Measurements from ENCODE around the gene LZTS2.

The LZTS2 gene

DNA sequence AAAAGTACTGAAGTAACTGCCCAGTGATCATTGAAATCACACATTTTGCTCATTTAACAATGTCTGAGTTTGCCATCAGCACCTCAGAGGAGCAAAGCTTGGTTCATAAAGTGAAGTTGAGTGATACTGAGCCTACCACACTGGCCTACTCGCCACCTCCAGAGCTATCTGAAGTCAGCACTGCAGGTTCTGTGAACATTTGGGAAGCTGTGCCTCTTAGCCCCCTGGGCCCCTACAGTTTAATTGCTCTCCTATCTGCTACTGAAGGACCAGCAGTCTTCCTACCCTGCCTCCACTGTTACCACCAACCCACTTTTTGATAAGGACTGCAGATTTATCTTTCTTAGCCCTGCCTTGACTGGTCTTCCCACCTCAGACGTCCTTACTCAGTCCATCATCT is 32.3 kb upstream of the LZTS2 start:
- CTCF ChIA-PET: interaction anchor here (1.4 to 9.1 kb wide), 7 partner anchors 9 to 50 kb away, joined by 3 to 82 read pairs (median 5); partner anchors contain the start of genes MRPL43 and TWNK
- DNase-seq: no peak
- peaks cover 0 to 4% (median 2%) of the 10 kb centered on the region in 5 experiments for H3K27me3 ChIP-seq (replicated peaks in 2 of 5; ENCODE audit: control insufficient read depth in 4 of 5, insufficient read depth in 5 of 5, low read length in 4 of 5)
- no peak overlapping the region for H3K4me3 ChIP-seq (ENCODE audit: control insufficient read depth in 1 of 7, extremely low read depth in 1 of 7, insufficient read depth in 4 of 7, low read depth in 2 of 7, low read length in 6 of 7)
- no peak overlapping the region for H3K27ac ChIP-seq (ENCODE audit: insufficient read depth in 1 of 2, low read depth in 1 of 2, low read length in 2 of 2, poor library complexity in 1 of 2, severe bottlenecking in 2 of 2)
- H3K4me1 ChIP-seq (ENCODE audit: control extremely low read depth in 1 of 4, control insufficient read depth in 4 of 4, insufficient read depth in 4 of 4, low read length in 3 of 4): peaks cover 0 to 19% (median 13%) of the 10 kb centered on the region in 4 experiments
- POLR2A ChIA-PET: interaction anchor here (0.6 to 0.7 kb wide), 2 partner anchors 442 to 467 kb away, joined by 3 to 5 read pairs; no protein-coding TSS in a partner anchor
- WGBS (ENCODE audit: insufficient coverage): 88% methylated on average over 2 of the region's 2 CpGs
- H3K9me3 ChIP-seq (ENCODE audit: control extremely low read depth in 1 of 5, control insufficient read depth in 4 of 5, insufficient read depth in 2 of 5, low read depth in 1 of 5, low read length in 4 of 5): no peaks in the 10 kb centered on the region
- H3K36me3 ChIP-seq (ENCODE audit: control insufficient read depth in 4 of 4, insufficient read depth in 4 of 4, low read length in 3 of 4): peaks cover 2 to 38% (median 10%) of the 10 kb centered on the region in 4 experiments

DNA sequence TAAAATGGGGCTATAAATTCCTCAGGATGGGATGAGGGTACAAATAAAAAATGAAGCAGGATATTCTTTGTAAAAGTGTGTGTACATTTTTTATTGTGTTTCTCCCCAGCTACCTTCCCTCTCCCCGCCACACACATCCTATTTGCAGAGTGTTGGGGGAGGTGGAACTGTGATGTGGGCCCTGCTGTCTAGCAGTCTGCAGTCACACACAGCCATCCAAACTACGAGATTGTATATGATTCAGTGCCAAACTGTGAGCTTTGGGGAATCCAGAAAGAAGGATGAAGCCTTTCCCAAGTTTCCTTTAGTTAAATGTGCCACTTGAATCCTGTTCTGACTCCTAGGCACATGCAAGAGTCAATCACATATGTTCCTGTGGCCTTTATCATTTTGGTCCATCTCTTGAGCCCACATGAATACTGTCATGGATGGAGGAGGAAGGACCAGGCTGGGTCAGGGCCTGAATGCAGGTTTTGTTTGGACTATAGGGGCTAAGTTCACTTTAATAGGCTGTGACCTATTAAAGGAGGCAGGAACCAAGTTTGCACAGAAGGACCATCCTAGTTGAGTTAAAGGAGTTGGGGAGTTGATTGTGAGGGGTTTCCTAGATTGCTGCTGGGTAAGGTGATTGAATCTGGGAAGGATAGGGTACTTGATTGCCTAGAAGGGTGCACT is 31.4 kb upstream of the LZTS2 start:
- peaks cover 0 to 4% (median 2%) of the 10 kb centered on the region in 5 experiments for H3K27me3 ChIP-seq (replicated peaks in 2 of 5; ENCODE audit: control insufficient read depth in 4 of 5, insufficient read depth in 5 of 5, low read length in 4 of 5)
- H3K36me3 ChIP-seq (ENCODE audit: control insufficient read depth in 4 of 4, insufficient read depth in 4 of 4, low read length in 3 of 4): peaks cover 2 to 29% (median 8%) of the 10 kb centered on the region in 4 experiments
- POLR2A ChIA-PET: interaction anchor here (0.6 kb wide), 1 partner anchor 443 kb away, joined by 5 read pairs; no protein-coding TSS in a partner anchor
- H3K4me1 ChIP-seq (ENCODE audit: control extremely low read depth in 1 of 4, control insufficient read depth in 4 of 4, insufficient read depth in 4 of 4, low read length in 3 of 4): peaks cover 0 to 19% (median 13%) of the 10 kb centered on the region in 4 experiments
- WGBS (ENCODE audit: insufficient coverage): 100% methylated on average over 1 of the region's 2 CpGs
- no peaks in the 10 kb centered on the region for H3K9me3 ChIP-seq (ENCODE audit: control extremely low read depth in 1 of 5, control insufficient read depth in 4 of 5, insufficient read depth in 2 of 5, low read depth in 1 of 5, low read length in 4 of 5)
- DNase-seq: no peak
- H3K27ac ChIP-seq (ENCODE audit: insufficient read depth in 1 of 2, low read depth in 1 of 2, low read length in 2 of 2, poor library complexity in 1 of 2, severe bottlenecking in 2 of 2): no peak overlapping the region
- CTCF ChIA-PET: interaction anchor here (0.7 to 9.1 kb wide), 15 partner anchors 8 to 133 kb away, joined by 3 to 82 read pairs (median 5); partner anchors contain the start of genes MRPL43 and TWNK
- H3K4me3 ChIP-seq (ENCODE audit: control insufficient read depth in 1 of 7, extremely low read depth in 1 of 7, insufficient read depth in 4 of 7, low read depth in 2 of 7, low read length in 6 of 7): no peak overlapping the region

DNA sequence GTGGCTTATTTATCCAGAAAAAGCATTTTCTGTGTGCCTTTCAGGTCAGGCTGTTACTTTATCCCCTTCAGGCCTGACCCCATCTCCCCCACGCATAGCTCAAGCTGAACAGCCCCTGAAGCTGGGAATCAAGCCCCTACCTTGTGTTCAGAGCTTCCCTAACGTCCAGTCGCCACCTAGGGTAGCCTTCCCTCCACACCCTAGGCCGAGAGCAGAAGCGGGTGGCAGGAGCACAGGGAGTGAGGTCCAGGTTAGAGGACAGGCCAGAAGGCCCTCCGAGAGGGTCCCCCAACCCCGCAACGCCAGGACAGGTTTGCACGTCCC is 30.8 kb upstream of the LZTS2 start:
- Histone ChIP-seq H3K27me3 (replicated peaks in 2 of 5; ENCODE audit: control insufficient read depth in 4 of 5, insufficient read depth in 5 of 5, low read length in 4 of 5) (peaks cover 0 to 4% (median 2%) of the 10 kb centered on the region in 5 experiments), H3K4me3 (ENCODE audit: control insufficient read depth in 1 of 7, extremely low read depth in 1 of 7, insufficient read depth in 4 of 7, low read depth in 2 of 7, low read length in 6 of 7) (peak overlapping the region in 6 of 7 experiments; percentile 17 to 69 (median 44)), H3K27ac (ENCODE audit: insufficient read depth in 1 of 2, low read depth in 1 of 2, low read length in 2 of 2, poor library complexity in 1 of 2, severe bottlenecking in 2 of 2) (no peak overlapping the region), H3K9me3 (ENCODE audit: control extremely low read depth in 1 of 5, control insufficient read depth in 4 of 5, insufficient read depth in 2 of 5, low read depth in 1 of 5, low read length in 4 of 5) (no peaks in the 10 kb centered on the region), H3K36me3 (ENCODE audit: control insufficient read depth in 4 of 4, insufficient read depth in 4 of 4, low read length in 3 of 4) (peaks cover 2 to 24% (median 7%) of the 10 kb centered on the region in 4 experiments), H3K4me1 (ENCODE audit: control extremely low read depth in 1 of 4, control insufficient read depth in 4 of 4, insufficient read depth in 4 of 4, low read length in 3 of 4) (peaks cover 0 to 19% (median 13%) of the 10 kb centered on the region in 4 experiments)
- no peak for DNase-seq
- WGBS (ENCODE audit: insufficient coverage): 43% methylated on average over 7 of the region's 9 CpGs
- ChIA-PET CTCF (interaction anchor here (0.7 to 9.1 kb wide), 12 partner anchors 8 to 132 kb away, joined by 3 to 82 read pairs (median 6); partner anchors contain the start of genes MRPL43 and TWNK), POLR2A (no interaction called here)

DNA sequence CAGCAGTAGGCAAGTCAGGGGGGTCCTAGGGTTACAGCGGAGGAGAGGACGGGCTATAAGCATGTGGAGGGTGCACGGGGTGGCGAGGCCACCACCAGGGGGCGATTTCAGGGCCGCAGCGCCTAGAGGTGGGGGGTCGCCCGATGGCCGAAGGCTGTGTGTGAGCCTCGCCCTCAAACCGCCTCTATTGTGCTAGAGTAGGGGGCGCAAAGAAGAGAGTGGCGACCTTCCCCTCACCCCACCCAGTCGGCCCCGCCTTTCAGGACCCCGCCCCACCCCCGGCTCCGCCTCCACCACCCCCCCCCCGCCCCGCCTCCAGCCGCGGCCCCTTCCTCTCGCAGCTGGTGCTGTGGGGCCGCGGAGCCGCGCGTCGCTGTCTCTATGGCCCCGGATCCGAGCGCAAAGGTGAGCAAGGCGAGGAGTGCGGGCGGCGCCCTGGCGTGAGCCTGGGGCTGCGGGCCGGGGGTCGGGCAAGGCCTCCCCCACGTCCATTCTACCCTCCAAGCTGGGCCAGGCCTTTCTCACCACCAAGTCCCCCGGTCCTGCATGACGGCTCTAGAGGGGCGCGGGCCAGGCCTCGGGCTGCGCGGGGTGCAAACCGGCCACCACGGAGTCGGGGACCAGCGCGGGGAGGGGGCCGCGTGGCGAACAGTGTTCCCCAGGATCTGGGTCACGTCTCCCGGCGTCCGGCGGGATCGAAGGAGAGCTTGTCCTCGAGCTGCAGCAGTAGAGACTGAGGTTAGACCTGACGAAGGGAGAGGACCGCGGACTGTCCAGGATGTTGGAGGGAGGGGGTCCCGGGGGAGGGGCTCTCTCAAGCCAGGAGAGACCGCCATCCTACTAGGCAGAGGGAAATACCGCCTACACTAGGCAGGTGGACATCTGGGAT is 30.2 kb upstream of the LZTS2 start, which contains the start of gene SEMA4G:
SEMA4G (plus strand) TSS at position 318 of the 889 bp plus-strand sequence. CDS start 3,409 bp downstream, outside the sequence.
- 2% methylated on average over 32 of the region's 70 CpGs for WGBS (ENCODE audit: insufficient coverage)
- H3K9me3 ChIP-seq (ENCODE audit: control extremely low read depth in 1 of 5, control insufficient read depth in 4 of 5, insufficient read depth in 2 of 5, low read depth in 1 of 5, low read length in 4 of 5): no peaks in the 10 kb centered on the region
- H3K36me3 ChIP-seq (ENCODE audit: control insufficient read depth in 4 of 4, insufficient read depth in 4 of 4, low read length in 3 of 4): peaks cover 2 to 20% (median 4%) of the 10 kb centered on the region in 4 experiments
- peaks cover 0 to 19% (median 13%) of the 10 kb centered on the region in 4 experiments for H3K4me1 ChIP-seq (ENCODE audit: control extremely low read depth in 1 of 4, control insufficient read depth in 4 of 4, insufficient read depth in 4 of 4, low read length in 3 of 4)
- no peak within 1 kb of the TSS for H3K27ac ChIP-seq (ENCODE audit: insufficient read depth in 1 of 2, low read depth in 1 of 2, low read length in 2 of 2, poor library complexity in 1 of 2, severe bottlenecking in 2 of 2)
- H3K27me3 ChIP-seq (replicated peaks in 2 of 5; ENCODE audit: control insufficient read depth in 4 of 5, insufficient read depth in 5 of 5, low read length in 4 of 5): peaks cover 0 to 4% (median 2%) of the 10 kb centered on the region in 5 experiments
- peak within 1 kb of the TSS; percentile 23 to 79 (median 54) for H3K4me3 ChIP-seq (ENCODE audit: control insufficient read depth in 1 of 7, extremely low read depth in 1 of 7, insufficient read depth in 4 of 7, low read depth in 2 of 7, low read length in 6 of 7)
- CTCF ChIA-PET: interaction anchor here (0.9 to 9.1 kb wide), 12 partner anchors 7 to 48 kb away, joined by 3 to 82 read pairs (median 6); partner anchors contain the start of genes MRPL43 and TWNK
- DNase-seq: peak; percentile 52 to 70 (median 62)
- POLR2A ChIA-PET: no interaction called here

DNA sequence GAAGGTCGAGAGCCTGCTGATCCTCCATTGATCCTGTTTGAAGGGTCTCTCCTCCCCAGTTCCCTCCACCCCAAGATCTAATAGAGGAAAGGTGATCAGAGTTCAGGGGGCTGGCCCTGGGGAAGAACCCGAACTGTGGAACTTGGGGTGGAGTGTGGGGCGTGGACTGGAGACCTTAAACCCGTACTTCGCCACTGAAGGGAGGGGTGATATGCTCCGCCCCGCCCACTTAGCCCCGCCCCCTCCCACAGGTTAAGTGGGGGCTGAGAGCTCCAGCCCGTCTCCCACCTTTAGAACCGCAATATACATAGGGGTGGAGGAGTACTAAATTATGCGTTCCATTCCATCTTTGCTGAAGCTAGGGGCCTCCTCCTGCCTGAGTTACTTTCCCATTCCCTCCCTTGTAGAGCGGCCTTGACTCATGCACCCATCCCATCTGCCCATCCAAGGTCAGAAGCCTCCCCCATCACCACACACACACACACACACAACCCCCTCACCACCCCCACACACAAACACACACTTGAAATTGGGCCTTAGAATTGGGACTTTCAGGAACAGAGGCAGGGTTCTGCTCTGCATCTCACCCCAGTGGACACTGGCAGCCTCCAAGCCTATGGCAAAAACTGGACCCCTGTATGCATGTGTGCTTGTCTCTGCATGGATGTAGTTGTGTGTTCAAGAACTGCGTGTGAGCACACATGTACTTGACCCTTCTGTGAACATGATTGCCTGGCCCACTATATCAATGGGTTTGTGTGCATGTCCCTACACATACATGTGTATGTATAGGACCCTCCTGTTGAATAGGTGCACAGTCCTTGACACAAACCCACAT is 29.3 kb upstream of the LZTS2 start:
- no peak overlapping the region for H3K27ac ChIP-seq (ENCODE audit: insufficient read depth in 1 of 2, low read depth in 1 of 2, low read length in 2 of 2, poor library complexity in 1 of 2, severe bottlenecking in 2 of 2)
- peaks cover 2 to 13% (median 3%) of the 10 kb centered on the region in 4 experiments for H3K36me3 ChIP-seq (ENCODE audit: control insufficient read depth in 4 of 4, insufficient read depth in 4 of 4, low read length in 3 of 4)
- H3K27me3 ChIP-seq (replicated peaks in 2 of 5; ENCODE audit: control insufficient read depth in 4 of 5, insufficient read depth in 5 of 5, low read length in 4 of 5): peaks cover 0 to 4% (median 2%) of the 10 kb centered on the region in 5 experiments
- H3K9me3 ChIP-seq (ENCODE audit: control extremely low read depth in 1 of 5, control insufficient read depth in 4 of 5, insufficient read depth in 2 of 5, low read depth in 1 of 5, low read length in 4 of 5): no peaks in the 10 kb centered on the region
- DNase-seq: peak; percentile 35 to 58 (median 51)
- peaks cover 0 to 19% (median 13%) of the 10 kb centered on the region in 4 experiments for H3K4me1 ChIP-seq (ENCODE audit: control extremely low read depth in 1 of 4, control insufficient read depth in 4 of 4, insufficient read depth in 4 of 4, low read length in 3 of 4)
- ChIA-PET POLR2A (no interaction called here), CTCF (interaction anchor here (0.9 to 9.1 kb wide), 7 partner anchors 11 to 47 kb away, joined by 3 to 82 read pairs (median 10); no protein-coding TSS in a partner anchor)
- WGBS (ENCODE audit: insufficient coverage): 87% methylated on average over 3 of the region's 13 CpGs
- peak overlapping the region in 6 of 7 experiments; percentile 49 to 79 (median 60) for H3K4me3 ChIP-seq (ENCODE audit: control insufficient read depth in 1 of 7, extremely low read depth in 1 of 7, insufficient read depth in 4 of 7, low read depth in 2 of 7, low read length in 6 of 7)
